Tibial nerve (tissue), 4 donors: ENCODE results near the gene ALKBH8.

ENCODE experiments used
- EP300 ChIP-seq, 2 donors: sonication (generic); formaldehyde crosslinking; IDR thresholded peaks; one replicate each; pipeline ENCODE4 v1.6.1; 2017; ENCODE audit warnings: antibody characterized with exemption in 2 of 2, mild to moderate bottlenecking in 1 of 2
- POLR2A ChIP-seq, 2 donors: fragments of 450-650 bp; IDR thresholded peaks; one replicate each; pipeline ENCODE4 v1.6.1; 2017; ENCODE audit warnings: antibody characterized with exemption in 2 of 2, mild to moderate bottlenecking in 2 of 2, moderate library complexity in 2 of 2
- TF ChIP-seq, protein P1 (sequence below), 5 experiments: fragments of 200-600 bp in 3 of 5; fragments of 450-650 bp in 2 of 5; sonication (generic) in 3 of 5; IDR thresholded peaks; one replicate each; pipeline ENCODE4 v1.5.1; 2016 to 2019; ENCODE audit warnings: antibody characterized with exemption in 5 of 5, mild to moderate bottlenecking in 3 of 5, moderate library complexity in 2 of 5

- TF ChIP-seq, protein P1, sequence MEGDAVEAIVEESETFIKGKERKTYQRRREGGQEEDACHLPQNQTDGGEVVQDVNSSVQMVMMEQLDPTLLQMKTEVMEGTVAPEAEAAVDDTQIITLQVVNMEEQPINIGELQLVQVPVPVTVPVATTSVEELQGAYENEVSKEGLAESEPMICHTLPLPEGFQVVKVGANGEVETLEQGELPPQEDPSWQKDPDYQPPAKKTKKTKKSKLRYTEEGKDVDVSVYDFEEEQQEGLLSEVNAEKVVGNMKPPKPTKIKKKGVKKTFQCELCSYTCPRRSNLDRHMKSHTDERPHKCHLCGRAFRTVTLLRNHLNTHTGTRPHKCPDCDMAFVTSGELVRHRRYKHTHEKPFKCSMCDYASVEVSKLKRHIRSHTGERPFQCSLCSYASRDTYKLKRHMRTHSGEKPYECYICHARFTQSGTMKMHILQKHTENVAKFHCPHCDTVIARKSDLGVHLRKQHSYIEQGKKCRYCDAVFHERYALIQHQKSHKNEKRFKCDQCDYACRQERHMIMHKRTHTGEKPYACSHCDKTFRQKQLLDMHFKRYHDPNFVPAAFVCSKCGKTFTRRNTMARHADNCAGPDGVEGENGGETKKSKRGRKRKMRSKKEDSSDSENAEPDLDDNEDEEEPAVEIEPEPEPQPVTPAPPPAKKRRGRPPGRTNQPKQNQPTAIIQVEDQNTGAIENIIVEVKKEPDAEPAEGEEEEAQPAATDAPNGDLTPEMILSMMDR (IDR thresholded peaks at IDR 0.05), result no peak
- TF ChIP-seq POLR2A (IDR thresholded peaks at IDR 0.05), result no peak
- no peak for TF ChIP-seq EP300 (IDR thresholded peaks at IDR 0.05)
These were observed 15.6 kb upstream of the ALKBH8 start for GRCh38 chr11:107581147-107581546.
